CD4-positive, alpha-beta T cell treated with Interleukin-4 for 4 hours (primary cell): Measurements from ENCODE around the gene CDRT4.

Experiments
- DNase-seq: peaks from one replicate; pipeline ENCODE4 v3.0.0-alpha.2; 2020

CDRT4 gene

GRCh38 chr17:15492186-15492585 is 24.8 kb upstream of the CDRT4 start:
- DNase-seq, result no peak

GRCh38 chr17:15490634-15491261 is 23.3 kb upstream of the CDRT4 start:
- no peak for DNase-seq

GRCh38 chr17:15488557-15488956 is 21.1 kb upstream of the CDRT4 start:
- DNase-seq, result no peak

DNA sequence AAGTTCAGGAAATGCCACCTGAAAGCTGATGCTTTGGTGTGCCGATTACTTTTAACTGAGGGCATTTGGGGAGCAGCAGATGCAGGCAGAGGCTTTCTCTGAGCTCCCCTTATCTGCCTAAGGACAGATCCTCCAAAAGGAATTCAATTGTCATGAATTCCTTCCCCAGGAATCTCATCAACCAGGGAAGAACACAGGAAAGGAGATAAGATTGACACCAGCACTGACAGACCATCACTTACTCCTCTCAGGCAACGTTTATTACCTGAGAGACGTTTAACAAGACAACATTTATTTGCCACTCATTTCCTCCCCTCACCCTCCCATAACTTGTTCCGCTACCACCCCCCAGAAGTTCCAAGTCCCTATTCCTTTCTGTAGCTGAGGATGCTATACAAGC is 17.6 kb upstream of the CDRT4 start:
- no peak for DNase-seq

DNA sequence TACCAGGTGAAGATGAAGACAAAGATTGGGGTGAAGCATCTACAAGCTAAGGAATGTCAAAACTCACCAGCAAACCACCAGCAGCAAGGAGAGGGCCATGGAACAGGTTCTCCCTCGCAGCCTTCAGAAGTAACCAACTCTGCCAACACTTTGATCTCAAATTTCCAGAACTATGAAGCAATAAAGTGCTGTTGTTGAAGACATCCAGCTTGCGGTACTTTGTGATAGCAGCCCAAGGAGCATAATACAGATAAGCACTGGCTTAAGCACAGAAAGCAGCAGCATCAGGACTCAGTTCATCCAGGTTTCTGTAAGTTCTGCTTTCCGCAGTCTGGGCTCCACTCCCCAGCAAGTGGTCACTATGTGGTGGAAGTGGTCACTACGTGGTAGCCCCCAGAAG is 16.0 kb upstream of the CDRT4 start:
- no peak for DNase-seq

DNA sequence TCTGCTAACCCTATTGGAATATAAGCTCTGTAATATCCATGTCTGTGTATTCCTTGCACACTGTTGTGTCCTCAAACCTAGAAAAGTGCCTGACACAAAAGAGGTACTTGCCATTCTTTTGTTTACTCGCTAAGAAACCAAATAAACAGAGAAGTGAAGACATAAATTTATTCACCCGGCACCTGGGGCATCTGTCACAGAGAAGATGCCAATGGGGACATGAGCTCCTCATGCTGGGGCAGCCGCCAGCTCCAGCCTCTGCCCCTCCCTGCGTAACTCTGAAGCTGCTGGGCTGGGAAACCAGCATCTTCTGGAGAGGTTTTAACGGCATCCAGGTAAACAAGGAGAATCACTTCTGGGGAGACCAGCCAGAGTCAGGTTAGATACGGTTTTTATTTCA is 15.1 kb upstream of the CDRT4 start:
- DNase-seq, result no peak

- DNase-seq, result no peak
Observed at GRCh38 chr17:15481481-15481880, 14.1 kb upstream of the CDRT4 start.

- no peak for DNase-seq
Observed at GRCh38 chr17:15480204-15480603, 12.8 kb upstream of the CDRT4 start.

GRCh38 chr17:15479703-15480102 is 12.3 kb upstream of the CDRT4 start:
- no peak for DNase-seq

GRCh38 chr17:15478845-15479244 is 11.4 kb upstream of the CDRT4 start:
- no peak for DNase-seq

- DNase-seq, result no peak
Observed at GRCh38 chr17:15475631-15476354, 8.4 kb upstream of the CDRT4 start.

DNA sequence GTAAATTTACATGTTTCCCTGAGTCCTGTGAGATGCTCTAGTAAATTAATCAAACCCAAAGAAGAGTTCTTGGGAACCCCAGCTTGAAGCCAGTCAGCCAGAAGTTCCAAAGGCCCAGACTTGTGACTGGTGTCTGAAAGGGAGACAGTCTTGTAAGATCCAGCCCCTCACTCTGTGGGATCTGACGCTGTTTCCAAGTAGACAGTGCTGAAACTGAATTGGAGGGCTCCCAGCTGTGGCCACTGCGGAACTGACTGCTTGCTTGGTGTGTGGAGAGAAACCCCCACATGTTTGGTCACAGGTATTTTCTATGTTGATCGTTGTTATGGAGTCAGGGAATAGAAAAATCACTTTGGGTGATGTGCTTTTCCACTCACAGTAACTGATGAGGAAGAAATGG is 5.5 kb upstream of the CDRT4 start:
- DNase-seq, result no peak

- DNase-seq, result no peak
Observed at GRCh38 chr17:15470536-15470935, 3.1 kb upstream of the CDRT4 start.

DNA sequence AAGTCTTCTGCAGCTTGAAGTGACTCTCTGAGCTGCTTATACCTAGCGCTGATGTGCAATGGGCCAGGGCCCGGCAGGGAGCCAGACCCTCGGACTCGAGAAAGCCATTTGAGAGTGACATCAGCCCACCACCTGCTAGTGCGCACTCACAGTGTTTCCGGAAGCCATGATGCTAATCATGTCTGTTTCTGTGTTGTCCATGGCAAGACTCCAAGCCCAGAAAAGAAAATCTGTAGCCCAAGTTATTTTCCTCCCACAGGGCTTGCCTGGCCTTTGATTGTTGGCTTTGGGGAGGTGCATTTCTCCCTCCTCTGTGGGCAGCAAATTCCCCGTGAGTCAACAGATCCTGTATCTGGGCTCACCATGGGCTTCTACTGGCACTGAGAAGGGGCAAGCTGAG is 1.8 kb upstream of the CDRT4 start:
- DNase-seq, result no peak

- DNase-seq, result no peak
Observed at GRCh38 chr17:15468126-15468525, 705 bp upstream of the CDRT4 start.

DNA sequence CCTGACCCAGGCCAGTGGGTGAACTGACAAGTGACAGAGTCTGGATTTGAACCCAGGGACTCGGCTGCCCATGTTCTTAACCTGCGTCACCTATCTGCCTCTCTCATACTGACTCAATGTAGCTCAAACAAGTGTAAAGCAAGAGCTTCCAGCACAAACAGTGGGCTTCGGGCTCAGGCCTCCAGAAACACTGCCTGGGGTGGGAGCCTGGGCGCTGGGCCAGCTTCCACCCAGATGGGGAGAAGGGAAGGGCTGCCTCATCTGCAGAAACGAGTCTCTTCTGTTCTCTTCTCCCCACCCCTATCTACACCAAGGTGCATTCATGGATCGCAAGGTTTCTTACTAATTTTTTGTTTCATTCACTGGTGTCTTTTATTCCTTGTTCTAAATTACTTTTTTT is 1.3 kb downstream of the CDRT4 start:
- no peak for DNase-seq

DNA sequence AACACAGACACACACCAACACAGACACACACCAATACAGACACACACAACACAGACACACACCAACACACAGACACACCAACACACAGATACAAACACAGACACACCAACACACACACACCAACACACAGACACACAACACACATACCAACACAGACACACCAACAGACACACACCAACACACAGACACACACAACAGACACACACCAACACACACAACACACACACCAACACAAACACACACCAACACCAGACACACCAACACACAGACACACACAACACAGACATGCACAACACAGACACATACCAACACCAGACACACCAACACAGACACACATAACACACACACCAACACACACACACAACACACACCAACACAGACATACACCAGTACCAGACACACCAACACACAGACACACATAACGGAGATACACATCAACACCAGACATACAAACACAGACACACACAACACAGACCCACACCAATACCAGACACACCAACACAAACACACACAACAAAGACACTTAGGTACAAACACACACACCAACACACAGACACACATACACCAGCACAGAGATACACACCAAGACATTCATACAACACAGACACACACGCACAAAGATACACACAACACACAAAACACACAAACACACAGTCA is 2.2 kb downstream of the CDRT4 start:
- DNase-seq, result no peak

GRCh38 chr17:15464231-15464985 is 3.0 kb downstream of the CDRT4 start:
- DNase-seq, result no peak

DNA sequence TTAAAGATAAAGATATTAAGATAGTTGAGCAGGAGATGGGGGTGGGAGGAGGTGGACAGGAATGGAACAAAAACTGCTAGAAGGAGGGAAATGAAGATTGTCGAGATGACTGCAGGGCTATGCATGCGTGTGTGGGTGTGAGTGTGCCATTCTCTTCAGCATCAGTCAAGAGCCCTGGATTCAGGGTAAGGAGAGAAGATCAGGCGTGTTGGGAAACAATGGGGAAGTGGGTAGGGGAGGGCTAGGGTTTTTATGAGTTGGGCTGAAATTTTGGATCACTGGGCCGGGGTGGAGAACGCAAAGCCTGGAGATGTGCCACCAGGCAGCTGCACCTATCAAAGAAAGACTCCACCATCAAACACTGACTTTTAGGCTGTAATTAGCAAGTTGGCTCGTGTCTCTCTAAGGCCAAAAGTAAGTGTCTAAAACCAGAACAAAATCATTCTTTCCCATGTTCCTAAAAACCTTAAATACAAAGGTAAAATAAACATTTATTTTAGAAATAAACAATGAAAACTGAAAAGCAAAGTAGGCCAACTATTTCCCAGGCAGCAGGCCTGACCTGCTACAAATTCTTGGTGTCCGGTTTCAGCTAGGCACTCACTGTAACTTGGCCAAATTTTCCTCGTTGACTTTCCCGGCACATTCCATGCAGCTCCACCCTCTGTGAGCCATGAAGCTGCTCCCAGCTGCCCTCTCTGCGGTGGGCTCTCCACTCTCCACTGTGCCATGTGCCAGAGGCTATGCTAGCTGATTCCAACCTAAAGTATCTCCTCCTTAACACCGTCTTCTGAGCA is 4.2 kb downstream of the CDRT4 start:
- no peak for DNase-seq

- no peak for DNase-seq
Observed at GRCh38 chr17:15457723-15458094, 9.7 kb downstream of the CDRT4 start.

DNA sequence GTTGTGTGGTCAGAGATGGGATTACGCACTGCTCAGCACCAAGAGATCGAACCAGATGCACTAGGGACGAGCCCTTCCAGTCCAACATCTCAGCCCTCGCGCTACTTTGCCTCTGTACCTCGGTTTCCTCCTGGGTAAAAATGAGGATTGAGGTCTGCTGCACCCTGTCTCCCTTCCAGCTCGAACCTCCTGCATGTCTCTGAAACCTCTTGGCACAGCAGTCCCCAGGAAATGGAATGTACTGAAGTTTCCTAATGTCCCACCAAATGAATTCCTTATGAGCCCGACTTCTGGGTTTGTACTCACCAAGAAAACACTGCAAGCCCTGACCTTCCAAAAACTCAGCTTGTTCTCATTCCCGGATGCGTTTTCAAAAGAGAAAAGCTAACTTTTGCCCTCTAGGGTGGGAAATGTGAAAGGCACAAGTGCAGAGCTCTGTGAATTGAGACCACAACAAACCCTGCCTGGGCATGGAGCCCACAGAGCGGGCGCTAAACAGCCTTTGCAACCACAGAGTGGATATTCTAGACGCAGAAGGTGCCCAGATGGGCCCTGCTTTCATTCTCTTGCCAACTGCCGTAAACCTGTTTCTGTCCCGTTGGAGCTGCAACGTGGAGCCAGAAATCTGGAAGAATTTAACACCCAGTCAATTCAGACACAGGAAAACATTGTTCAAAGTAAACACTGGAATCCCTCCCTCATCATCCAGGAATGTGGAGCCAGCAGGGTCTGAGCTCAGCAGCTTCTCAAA is 10.3 kb downstream of the CDRT4 start:
- DNase-seq, result no peak

- DNase-seq, result no peak
Observed at GRCh38 chr17:15456496-15456895, 10.9 kb downstream of the CDRT4 start.
